Measurements from ENCODE around the gene FOXI1. TPM values are rescaled to one million over a fixed set of nuclear protein-coding genes. Genes with fewer than 3 reads are reported as not detected.

FOXI1 gene
- total and polyA plus RNA-seq, 2 donors (not counting 3 experiments of a cell fraction or from before 2014, with no cell fraction given): not detected

DNA sequence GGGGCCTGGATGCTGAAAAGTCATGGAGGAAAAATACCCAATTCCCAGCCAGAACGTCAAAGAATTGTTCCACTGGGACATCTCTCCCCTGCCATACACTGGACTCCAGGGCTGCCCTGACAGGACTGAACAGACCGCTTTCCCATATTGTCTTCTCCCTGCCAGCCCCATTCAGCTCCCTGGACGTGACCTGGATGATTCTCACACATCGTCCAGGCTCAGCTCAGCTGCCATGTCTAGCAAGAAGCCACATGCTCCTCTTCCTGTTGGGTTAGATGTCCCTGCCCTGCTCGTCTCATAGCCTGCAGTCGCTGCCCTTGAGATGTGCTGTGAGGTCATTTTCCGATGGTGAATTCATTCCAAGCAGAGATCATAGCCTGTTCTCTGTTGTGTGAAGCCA, 37.4 kb downstream of the FOXI1 start:
- DNase-seq (ENCODE audit: low read depth, low spot score) (no peak), FAIRE-seq (no peak)
- Histone ChIP-seq H3K4me3 (replicated peaks in 1 of 3; ENCODE audit: insufficient read depth in 1 of 3, low read depth in 1 of 3, low read length in 3 of 3) (no peak overlapping the region), H3K27ac (ENCODE audit: insufficient read depth, low read depth, low read length) (no peak overlapping the region), H3K79me2 (ENCODE audit: control insufficient read depth, insufficient read depth, low read length) (no peaks in the 10 kb centered on the region), H4K20me1 (replicated peaks; ENCODE audit: control insufficient read depth, extremely low read depth, insufficient read depth, low read length) (no peaks in the 10 kb centered on the region), H3K9me3 (replicated peaks; ENCODE audit: control insufficient read depth, insufficient read depth, low read length) (no peaks in the 10 kb centered on the region), H3K4me1 (ENCODE audit: control insufficient read depth, extremely low read depth, insufficient read depth, low read length) (peaks cover 17% of the 10 kb centered on the region), H3K9ac (replicated peaks; ENCODE audit: extremely low read depth, insufficient read depth, low read length) (no peak overlapping the region), H2AFZ (ENCODE audit: low read depth, low read length) (no peak overlapping the region), H3K27me3 (ENCODE audit: control insufficient read depth in 2 of 2, insufficient read depth in 2 of 2, low read length in 2 of 2) (no peaks in the 10 kb centered on the region), H3K36me3 (ENCODE audit: control insufficient read depth in 2 of 2, extremely low read depth in 1 of 2, insufficient read depth in 2 of 2, low read length in 2 of 2) (no peaks in the 10 kb centered on the region), H3K4me2 (ENCODE audit: insufficient read depth, low read length) (no peak overlapping the region), H3K9me1 (replicated peaks; ENCODE audit: control insufficient read depth, extremely low read depth, insufficient read depth, low read length) (no peaks in the 10 kb centered on the region)
- TF ChIP-seq JUN (IDR thresholded peaks at IDR 0.05; ENCODE audit: borderline replicate concordance, insufficient read depth, insufficient read length, low read depth) (no peak), EZH2 (IDR thresholded peaks at IDR 0.05; ENCODE audit: borderline replicate concordance, low read depth, low read length, severe bottlenecking) (no peak), POLR2A (IDR thresholded peaks at IDR 0.05; ENCODE audit: low read depth, low read length) (no peak), FOS (IDR thresholded peaks at IDR 0.05; ENCODE audit: borderline replicate concordance, insufficient read depth, low read length) (no peak), GATA2 (IDR thresholded peaks at IDR 0.05; ENCODE audit: insufficient read depth, insufficient read length, low read depth, low read length) (no peak), POLR2AphosphoS5 (IDR thresholded peaks at IDR 0.05; ENCODE audit: insufficient read depth, low read depth, low read length) (no peak), MYC (IDR thresholded peaks at IDR 0.05; ENCODE audit: low read depth, low read length) (no peak)
- TF ChIP-seq, protein P1, sequence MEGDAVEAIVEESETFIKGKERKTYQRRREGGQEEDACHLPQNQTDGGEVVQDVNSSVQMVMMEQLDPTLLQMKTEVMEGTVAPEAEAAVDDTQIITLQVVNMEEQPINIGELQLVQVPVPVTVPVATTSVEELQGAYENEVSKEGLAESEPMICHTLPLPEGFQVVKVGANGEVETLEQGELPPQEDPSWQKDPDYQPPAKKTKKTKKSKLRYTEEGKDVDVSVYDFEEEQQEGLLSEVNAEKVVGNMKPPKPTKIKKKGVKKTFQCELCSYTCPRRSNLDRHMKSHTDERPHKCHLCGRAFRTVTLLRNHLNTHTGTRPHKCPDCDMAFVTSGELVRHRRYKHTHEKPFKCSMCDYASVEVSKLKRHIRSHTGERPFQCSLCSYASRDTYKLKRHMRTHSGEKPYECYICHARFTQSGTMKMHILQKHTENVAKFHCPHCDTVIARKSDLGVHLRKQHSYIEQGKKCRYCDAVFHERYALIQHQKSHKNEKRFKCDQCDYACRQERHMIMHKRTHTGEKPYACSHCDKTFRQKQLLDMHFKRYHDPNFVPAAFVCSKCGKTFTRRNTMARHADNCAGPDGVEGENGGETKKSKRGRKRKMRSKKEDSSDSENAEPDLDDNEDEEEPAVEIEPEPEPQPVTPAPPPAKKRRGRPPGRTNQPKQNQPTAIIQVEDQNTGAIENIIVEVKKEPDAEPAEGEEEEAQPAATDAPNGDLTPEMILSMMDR (IDR thresholded peaks at IDR 0.05; ENCODE audit: extremely low read depth in 1 of 2, insufficient read depth in 1 of 2, low read depth in 1 of 2, low read length in 2 of 2): no peak
- TF ChIP-seq, protein P2, sequence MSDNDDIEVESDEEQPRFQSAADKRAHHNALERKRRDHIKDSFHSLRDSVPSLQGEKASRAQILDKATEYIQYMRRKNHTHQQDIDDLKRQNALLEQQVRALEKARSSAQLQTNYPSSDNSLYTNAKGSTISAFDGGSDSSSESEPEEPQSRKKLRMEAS (IDR thresholded peaks at IDR 0.05; ENCODE audit: insufficient read depth, insufficient read length): no peak
- intact Hi-C loops (cut with micrococcal nuclease) (no loop called here), dilution Hi-C loops (cut with MboI; ENCODE audit: extremely low pct_ligation_motif_present, low sequenced_read_pairs) (no loop called here)
- BruUV-seq (replicated peaks): no TSS peak
- ChIA-PET POLR2A (no interaction called here), CTCF (interaction anchor here (1.3 to 1.8 kb wide), 2 partner anchors 10 to 41 kb away, joined by 4 read pairs; no protein-coding TSS in a partner anchor)
